Posterior vena cava (tissue), 2 donors: ENCODE results near the gene CFAP58. TPM values are rescaled to one million over a fixed set of nuclear protein-coding genes. Genes with fewer than 3 reads are reported as not detected.

ENCODE experiments used
- DNase-seq: peaks from one replicate; pipeline ENCODE4 v3.0.0-alpha.2; 2020; ENCODE audit warnings: low spot score
- intact Hi-C, 2 donors: fragments of 100-400 bp; cut with DNase I; formaldehyde crosslinking; loops; one replicate each; pipeline versions ENCODE4 v1.14.1 to v1.14.2; 2022 to 2023
- total RNA-seq, 2 donors: library from RNA; stranded (reverse); fragmentation: NEBNext Ultra II Directional; extraction: Animal tissue kit (Norgen Biotek cat#: 25700); gene quantifications; one replicate each; pipeline ENCODE4 v1.2.1, GENCODE V29; 2021
- donor health status: DM: yes; HTN: yes; CAD: no.
- donor health status: DM: yes; HTN: yes; CAD: no.

The CFAP58 gene
- total RNA-seq, 2 donors from 2014 or later: 0.46 to 0.86 TPM

DNA sequence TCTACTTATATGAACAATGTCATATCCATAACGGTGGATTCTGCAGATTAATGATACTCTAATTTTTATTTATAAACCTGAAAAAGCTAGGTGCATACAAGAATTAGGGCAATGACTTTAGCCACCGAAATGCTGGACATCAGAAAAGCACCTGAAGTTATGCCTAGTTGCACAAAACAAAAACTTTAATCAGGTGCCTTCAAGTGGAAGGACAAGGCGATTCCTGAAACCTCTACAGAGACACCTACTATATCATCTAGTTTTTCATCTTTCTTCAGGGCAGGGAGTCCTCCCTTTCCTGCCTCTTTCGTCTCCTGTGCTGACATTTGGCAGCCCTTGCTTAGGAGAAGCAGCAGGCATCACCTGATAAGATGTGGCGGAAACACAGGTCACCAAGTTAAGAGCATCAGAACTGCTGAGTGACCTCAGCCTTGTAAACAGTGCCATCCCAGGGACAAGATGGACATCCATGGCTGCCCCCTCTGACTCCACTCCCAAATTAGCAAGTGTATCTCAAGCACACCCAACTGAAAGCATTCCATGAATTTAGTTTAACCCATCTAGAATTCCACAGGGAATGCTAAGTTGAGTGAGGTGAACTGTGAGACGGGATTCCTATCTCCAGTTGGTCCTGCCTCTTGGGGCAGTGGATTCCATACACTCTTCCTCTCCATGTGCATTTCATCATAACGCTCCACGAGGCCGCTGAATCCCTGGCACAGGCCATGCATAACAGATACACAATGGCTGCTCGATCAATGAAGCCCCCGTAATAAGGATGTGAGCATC, 21.2 kb upstream of the CFAP58 start:
- intact Hi-C loops: no loop called here
- DNase-seq: no peak

- intact Hi-C loops: no loop called here
- DNase-seq: no peak
Observed at GRCh38 chr10:104333032-104333727, 20.5 kb upstream of the CFAP58 start.

DNA sequence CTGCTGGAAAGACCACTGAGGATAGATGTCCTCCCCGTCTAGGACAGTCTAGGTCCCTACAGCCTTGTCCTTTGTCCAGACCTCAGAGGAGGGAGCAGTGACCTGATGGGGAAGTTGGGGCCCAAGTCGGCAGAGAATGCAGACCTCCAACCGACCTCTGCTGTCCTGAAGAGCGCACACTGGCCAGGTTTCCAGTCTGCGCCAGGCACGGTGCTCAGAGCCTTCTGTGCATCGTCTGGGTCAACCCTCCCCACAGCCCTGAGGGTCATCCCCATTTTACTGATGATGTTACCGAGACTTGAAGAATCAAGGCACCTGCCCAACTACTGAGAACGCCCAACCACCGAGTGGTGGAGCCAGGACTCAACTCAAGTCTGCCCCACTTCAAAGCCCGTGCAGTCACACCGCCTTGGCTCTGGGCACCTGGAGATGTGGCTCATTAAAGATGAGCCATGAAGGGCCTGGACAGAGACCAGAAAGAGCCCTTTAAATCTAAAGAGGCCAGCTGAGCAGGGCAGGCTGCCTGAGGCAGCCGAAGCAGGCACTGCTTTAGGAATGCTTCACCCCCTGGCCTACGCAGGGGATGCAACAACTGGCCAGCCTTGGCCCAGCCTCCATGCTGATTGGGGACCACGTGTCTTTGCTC, 19.8 kb upstream of the CFAP58 start:
- intact Hi-C loops: no loop called here
- no peak for DNase-seq

GRCh38 chr10:104334561-104334960, 19.1 kb upstream of the CFAP58 start:
- DNase-seq: no peak
- intact Hi-C loops: no loop called here

- intact Hi-C loops: loop anchor here (5.0 kb wide), 2 partner anchors 33 to 38 kb away; no protein-coding TSS in a partner anchor
- DNase-seq: no peak
Observed at GRCh38 chr10:104334965-104335650, 18.5 kb upstream of the CFAP58 start.

DNA sequence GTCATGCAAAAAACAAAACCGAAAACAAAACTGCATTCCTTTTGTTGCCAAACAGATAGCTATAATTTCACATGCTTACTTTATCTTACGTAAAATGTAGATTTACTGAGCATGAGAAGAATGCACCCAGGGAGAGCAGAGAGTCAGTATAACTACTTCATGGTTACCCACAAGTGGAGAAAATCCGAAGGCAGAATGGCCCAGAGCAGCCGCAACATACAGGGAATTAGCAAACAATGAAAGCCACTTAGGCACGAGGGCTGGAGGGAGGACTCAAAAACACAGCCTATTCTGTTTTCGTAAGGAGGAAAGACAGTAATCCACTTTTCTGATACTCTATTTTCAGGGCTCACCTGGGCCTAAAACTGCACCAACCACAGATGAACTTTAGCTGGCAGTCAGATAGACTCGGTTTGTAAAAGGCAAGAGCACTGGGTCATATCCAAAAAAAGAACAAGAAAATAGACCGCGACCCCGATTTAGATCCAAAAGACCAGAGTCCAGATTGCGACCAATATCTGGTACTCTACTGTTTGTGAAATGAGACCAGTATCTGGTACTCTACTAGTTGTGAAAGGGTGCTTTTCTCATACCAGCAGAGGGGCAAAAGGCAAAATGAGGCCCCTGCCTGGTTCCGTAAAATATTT, 16.7 kb upstream of the CFAP58 start:
- intact Hi-C loops: loop anchor here (5.0 kb wide), 2 partner anchors 35 to 40 kb away; no protein-coding TSS in a partner anchor
- DNase-seq: no peak

- no peak for DNase-seq
- intact Hi-C loops: loop anchor here (5.0 kb wide), 2 partner anchors 35 to 40 kb away; no protein-coding TSS in a partner anchor
Observed at GRCh38 chr10:104337521-104337984, 16.1 kb upstream of the CFAP58 start.

DNA sequence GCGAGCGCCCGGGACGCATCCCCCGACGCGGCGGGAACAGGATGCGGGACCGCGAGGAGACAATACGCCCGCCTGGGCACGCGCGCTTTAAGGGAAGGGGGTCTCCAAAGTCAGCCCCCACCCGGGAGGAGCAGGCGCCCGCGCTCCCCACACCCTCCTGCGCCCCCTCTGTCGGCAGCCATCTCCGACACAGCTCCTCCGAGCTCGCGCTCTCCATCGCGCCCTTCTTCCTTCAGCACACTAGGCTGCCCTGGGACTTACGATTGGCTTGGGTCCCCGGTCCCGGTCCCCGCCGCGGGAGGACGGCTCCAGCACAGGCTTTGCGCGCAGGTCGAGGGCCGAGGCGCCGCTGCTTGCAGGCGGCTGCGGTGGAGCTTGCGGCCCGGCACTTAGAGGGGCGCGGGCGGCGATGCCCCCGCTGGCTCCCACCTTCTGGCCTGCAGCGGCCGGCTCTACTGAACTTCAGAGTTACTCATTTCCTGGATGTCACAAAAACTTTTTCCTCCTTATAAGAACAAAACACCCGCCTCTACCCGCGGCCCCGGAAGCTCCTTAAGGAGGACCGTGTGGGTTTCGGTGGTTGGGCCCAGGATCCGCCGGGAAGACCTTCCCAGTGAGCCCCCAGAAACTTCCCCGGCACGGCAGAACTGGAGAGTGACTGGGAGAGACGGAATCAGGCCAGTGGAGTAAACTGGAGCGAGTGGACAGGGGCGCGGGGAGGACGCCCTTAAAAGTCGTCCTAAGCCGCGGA, 15.5 kb upstream of the CFAP58 start, which contains the start of gene ITPRIP:
Gene ITPRIP (minus strand): TSS at position 481 of the 751 bp plus-strand sequence. CDS start 22,414 bp downstream, outside the sequence.
- peak; percentile 93 for DNase-seq
- intact Hi-C loops: loop anchor here (5.0 kb wide), 2 partner anchors 36 to 41 kb away; no protein-coding TSS in a partner anchor

DNA sequence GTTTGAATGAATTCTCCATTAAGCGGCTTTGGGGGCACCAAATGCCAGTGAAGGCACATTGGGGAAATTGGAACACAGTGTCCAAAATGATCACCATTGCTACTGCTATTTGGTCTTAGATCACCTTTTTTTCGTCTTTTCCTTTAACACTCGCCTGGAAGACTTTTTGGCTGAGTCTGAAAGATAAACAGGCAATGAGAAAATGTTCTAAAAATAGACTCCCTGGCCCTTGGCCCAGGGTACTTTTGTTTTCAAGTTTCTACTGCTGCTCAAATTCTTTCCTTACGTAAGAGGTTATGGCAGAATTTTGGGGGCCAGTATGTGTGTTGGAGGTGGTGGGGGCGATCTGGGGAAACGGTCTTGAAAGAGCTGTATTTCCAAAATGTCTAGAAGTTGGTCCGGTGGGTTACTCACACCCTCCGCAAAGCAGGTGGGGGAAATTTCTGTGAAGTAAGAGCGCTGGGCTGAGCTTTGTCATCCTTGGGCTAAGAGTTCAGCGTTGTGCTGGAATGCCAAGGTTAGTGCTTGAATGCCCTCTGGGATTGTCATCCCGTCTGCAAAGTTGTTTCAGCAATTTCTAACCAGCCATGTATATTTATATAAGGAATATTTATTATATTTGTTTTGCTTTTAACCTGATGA, 14.0 kb upstream of the CFAP58 start:
- no peak for DNase-seq
- intact Hi-C loops: loop anchor here (5.0 kb wide), 2 partner anchors 37 to 42 kb away; no protein-coding TSS in a partner anchor

- no peak for DNase-seq
Observed at GRCh38 chr10:104340111-104340526, 13.5 kb upstream of the CFAP58 start.

GRCh38 chr10:104340641-104341040, 13.0 kb upstream of the CFAP58 start:
- intact Hi-C loops: no loop called here

More at GRCh38 chr10:104340111-104340526, 13.5 kb upstream of the CFAP58 start:
- intact Hi-C loops: no loop called here

DNA sequence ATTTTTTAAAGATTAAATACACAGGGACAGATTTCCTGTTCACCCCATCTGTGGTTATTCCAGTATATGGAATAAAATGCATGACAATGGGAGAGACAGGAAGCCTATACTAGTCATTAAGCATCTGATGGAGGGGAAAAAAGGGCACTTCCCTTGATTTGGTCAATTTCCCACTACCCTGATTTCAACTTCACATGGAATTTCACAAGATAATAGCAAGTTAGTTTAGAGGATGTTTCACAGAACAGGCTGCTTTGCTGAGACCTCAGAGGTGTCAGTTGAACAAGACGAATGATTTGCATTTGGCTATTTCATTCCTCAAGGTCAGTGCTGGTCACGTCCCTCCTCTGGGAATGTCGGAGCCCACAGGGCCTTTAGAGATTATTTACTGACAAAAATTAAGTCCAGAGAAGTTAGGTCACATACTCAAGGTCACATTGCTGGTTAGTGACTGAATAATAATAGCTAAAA, 10.7 kb upstream of the CFAP58 start:
- intact Hi-C loops: no loop called here
- DNase-seq: no peak

More at GRCh38 chr10:104340641-104341040, 13.0 kb upstream of the CFAP58 start:
- DNase-seq: no peak

DNA sequence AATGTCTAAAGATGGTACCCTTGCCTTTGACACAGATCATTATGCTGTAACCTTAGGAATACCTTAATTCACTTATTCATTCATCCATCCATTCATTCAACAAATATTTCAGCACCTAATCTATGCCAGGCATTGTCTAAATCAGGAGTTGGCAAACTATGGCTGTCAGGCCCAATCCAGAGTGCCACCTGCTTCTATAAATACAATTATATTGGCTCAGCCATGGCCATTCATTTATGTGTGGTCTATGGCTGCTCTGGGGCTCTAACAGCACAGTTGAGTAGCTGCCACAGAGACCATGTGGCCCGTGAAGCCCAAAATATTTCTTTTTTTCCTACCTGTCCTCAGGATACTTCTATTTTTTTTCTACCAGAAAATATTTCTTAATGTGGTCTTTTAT, 9.4 kb upstream of the CFAP58 start:
- intact Hi-C loops: no loop called here
- no peak for DNase-seq

- no peak for DNase-seq
- intact Hi-C loops: loop anchor here in 1 of 2 donors (5.0 kb wide), 1 partner anchor 48 kb away; no protein-coding TSS in a partner anchor
Observed at GRCh38 chr10:104345515-104345914, 8.1 kb upstream of the CFAP58 start.

- intact Hi-C loops: loop anchor here in 1 of 2 donors (5.0 kb wide), 1 partner anchor 49 kb away; no protein-coding TSS in a partner anchor
Observed at GRCh38 chr10:104345941-104346340, 7.7 kb upstream of the CFAP58 start.

DNA sequence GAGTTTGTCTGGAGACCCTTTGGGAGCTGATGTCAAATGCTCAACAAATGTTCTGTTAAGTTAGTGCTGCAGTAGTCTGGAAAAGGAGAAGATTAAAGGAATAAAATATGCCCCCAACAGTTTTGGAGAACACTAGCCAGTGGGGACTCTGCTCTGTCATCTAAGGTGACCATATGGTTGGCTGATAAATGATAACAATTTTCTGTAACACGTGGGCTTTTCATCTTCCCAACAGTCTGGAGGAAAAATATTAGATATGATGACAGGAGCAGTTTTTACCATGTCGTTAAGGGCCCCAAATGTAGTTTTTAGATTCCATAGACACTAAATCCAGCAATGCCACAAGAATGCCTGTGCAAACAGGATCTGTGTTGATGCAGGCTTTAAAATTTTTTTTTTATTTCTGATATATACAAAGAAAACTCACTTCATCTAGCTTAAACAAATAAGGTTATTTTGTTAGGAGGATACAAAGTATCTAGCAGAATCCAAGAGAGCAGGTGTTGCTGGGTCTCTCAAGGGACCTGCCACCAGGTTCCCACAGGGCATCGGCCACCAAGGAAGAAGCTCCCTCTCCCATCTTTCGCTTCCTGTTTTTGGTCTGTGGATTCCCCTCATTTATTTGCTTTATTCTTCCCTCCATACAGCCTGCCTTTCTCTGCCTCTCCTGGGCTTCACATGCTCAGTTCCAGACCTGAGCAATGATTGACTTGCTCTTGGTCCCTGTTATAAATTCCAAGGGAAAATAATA, 6.2 kb upstream of the CFAP58 start:
- no peak for DNase-seq
- intact Hi-C loops: loop anchor here in 1 of 2 donors (5.0 kb wide), 1 partner anchor 50 kb away; no protein-coding TSS in a partner anchor

More at GRCh38 chr10:104345941-104346340, 7.7 kb upstream of the CFAP58 start:
- DNase-seq: no peak
